IPS-NIHi7 (cell line): Measurements from ENCODE around the gene DSCAM.
A peak's percentile ranks its signal among the peaks of the same experiment; 100 is the strongest.

Source experiments
- DNase-seq: peaks from one replicate; pipeline ENCODE4 v3.0.0; 2012; ENCODE audit warnings: mixed read lengths; ENCODE audit errors: extremely low spot score

Gene DSCAM

DNA sequence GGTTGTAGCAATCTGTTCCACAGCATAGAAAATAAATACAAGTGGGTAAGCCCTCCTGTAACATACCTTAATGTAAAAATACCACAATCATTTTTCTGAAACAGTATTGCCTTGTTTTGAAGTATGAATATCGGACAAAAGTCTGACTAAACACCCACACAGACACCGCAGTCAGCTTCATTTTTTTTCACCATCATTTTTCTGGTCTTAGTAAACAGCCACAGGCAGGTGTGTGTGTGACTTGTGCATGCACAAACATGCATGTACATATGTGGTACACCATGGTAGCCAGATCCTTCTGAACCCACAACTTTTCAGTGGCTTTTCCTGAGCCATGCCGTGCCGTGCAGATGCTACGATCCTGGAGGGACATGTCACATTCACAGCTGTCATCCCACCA, 718.1 kb downstream of the DSCAM start:
- no peak for DNase-seq

DNA sequence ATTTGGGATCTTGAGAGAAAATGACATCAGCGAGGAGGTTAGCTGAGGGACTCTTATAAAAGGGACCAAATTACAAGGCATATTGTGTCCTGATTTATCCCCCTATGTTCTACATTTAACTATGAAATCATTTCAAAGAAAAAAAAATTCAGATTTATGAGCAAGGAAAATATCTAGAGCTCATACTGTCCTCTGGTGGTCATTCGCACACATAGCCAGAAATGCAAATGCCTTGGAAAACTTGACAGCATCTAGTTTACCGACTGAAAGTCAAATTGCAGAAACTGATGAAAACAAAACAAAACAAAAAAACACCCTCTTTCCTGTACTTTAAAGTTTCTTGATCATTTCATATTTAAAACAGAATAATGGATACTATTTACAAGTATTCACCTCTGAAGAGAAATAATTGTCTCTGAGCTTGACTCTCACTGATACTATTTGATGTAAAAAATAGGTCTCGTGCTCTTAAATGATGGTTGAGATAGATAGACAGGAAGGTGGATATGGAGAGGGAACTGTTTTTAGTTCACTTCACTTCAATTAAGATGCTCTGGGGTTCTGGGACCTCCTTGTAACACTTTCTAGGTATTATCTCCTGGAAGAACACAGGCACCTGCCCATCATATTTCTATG, 725.9 kb downstream of the DSCAM start:
- DNase-seq = peak; percentile 46

DNA sequence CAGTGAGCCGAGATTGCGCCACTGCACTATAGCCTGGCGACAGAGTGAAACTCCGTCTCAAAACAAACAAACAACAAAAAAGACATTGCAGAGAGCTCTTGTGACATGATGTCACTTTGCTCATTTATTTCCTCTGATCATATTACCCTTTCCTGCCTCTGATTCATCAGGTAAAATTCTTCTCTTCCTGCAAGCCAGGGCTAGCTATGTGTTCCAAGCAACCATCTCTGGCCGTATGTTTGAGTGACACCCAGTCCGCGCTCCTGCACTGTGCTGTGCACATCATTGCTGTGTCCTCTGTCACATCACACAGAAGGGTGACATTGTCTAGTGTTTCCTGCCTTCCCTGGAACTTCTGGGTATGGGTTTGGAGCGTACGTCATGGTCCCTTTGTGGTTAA, 728.4 kb downstream of the DSCAM start:
- DNase-seq = no peak

DNA sequence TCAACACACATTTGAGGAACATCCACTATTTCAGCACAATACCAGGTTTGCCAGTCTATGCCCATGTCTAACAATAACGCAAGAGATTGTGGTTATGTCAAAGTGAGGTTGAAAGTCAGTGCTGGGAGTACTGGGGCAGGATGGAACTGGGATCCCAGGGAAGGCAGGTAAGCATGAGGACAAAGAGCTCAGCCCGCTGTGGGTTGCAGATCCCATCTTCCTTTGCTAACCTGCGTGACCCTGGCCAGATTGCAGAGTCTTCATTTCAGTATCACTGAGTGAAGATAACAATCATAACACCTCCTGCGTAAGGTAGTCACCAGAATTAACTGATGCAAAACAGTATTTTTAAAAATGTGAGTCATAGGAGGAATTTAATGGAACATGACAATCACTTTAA, 729.7 kb downstream of the DSCAM start:
- no peak for DNase-seq

DNA sequence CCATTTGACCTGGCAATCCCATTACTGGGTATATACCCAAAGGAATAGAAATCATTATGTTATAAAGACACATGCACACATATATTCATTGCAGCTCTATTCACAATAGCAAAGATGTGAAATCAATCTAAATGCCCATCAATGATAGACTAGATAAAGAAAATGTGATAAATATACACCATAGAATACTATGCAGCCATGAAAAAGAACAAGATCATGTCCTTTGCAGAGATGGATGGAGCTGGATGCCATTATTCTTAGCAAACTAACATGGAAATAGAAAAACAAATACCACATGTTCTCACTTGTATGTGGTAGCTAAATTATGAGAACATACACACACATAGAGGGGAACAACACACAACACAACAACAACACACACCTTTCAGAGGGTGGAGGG, 731.2 kb downstream of the DSCAM start:
- DNase-seq = no peak

DNA sequence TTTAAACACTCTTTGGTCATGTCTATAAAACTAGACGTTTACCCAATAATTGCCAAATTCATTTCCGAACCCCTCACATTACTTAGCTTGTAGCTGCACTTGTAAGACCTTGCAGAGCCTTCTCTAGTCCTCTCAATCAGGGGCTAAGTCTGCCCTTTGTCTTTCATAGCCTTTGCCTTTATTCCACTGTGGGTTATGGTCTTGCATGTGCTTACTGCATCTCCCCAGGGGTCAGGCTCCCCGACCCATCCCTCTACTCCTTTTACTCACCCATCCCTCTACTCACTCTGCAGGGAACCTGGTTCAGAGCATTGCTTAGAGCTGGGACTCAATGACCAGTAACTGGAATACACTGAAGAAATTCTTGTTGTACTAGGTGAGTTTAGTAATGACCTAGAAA, 744.3 kb downstream of the DSCAM start:
- DNase-seq = peak; percentile 25

DNA sequence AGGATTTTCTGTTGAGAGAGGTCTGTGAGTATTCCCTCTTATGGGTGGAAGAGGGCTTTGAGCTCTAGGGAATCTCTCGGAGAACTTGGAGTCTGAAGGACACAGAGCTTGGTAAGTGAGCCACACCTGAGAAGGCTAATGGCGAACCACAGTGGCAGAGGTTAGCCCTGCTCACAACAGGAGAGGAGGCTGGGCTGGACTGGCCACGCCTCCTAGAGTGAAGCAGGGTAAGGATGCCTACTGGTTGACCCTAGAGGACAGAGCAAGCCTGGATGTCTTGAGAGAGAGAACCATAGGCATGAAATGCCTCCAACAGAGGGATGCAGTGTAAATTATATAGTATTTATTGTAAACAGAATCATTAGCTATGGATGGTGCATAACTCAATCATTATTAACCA, 747.1 kb downstream of the DSCAM start:
- DNase-seq = peak; percentile 35

DNA sequence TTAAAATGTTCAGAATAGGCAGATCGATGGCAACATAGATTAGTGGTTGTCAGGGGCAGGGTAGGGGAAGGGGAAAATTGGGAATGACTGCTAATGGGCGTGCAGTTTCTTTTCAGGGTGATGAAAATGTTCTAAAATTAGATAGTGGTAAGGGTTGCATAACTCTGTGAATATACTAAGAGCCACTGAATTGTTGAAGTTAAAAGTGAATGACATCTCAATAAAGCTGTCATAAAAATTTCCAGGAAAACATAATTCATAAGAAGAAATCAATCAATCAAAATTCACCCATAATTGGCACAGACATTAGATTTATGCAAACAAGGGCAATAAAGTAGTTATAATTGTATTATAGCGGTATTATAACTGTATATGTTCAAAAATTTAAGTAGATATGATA, 751.5 kb downstream of the DSCAM start:
- DNase-seq = no peak

DNA sequence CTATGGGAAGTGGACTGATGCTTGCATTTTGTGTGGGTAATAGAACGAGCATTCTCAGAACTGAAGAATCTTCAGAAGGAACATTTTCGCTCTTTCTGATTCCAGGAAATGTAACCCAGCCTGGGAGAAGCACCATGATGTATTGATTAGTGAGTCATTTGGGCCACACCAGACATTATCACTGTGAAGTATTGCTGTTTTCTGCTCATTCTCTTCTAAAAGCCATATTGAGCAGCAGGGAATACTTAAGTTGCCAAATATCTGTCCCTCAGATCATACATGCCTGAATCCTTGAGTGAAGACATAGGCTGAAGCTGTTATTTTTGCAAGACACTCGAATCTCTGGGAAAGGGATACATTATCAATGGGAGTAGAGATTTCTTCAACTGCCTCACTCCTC, 766.6 kb downstream of the DSCAM start:
- no peak for DNase-seq

DNA sequence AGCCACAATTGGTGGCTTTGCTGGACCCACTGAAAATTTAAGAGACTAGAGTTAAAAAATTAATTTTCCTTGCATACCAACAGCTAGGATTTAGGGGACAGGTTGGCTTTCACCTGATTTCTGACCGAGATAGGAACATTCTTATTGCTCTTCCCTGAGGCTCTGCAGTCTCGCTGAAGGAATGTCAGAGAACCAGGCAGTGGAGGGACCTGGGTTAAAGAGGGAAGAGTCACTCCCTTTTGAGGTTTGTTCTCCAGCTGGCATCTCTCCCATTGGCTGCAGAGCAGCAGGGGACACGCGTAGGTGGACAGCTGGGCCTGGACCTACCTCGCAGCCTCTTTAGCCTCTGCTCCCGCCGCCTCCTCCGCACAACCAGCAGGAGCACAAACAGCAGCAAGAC, 772.2 kb downstream of the DSCAM start:
- DNase-seq = no peak

DNA sequence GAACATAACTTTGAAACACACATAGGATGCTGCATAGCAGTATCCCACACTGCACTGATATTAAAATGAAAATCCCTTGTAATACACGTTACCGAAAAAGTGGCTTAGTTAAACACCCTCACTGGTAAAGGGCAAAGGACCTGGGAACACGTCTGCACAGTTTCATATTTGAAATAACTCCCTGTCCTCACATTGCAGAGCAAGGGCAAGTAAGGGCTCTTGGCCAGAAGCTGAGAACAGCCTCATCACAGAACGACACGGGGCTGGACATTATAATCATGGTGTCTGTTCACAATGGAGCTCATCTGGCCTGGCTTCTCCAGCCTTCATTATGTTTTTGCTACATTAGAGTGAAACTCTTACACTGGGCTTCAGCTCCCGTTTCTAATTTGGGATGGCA, 772.8 kb downstream of the DSCAM start:
- no peak for DNase-seq

DNA sequence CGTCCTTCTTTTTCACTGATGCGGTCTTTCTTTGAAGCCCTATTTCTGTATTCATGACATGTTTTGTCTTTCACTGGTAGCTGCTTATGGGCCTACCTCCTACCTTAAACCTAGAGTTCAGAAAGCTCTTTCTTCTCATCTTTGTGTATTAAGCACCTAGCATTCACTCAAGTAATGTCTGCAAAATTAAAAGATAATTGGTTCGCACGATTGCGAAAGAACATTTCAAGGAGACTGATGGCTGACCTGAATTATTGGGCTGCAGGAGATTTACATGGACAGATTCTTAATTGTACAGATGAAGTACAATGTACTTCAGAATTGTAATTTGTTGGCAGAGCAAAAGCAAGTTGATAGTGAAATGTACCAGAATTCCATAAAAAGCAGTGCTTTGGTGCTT, 773.3 kb downstream of the DSCAM start:
- DNase-seq = no peak

DNA sequence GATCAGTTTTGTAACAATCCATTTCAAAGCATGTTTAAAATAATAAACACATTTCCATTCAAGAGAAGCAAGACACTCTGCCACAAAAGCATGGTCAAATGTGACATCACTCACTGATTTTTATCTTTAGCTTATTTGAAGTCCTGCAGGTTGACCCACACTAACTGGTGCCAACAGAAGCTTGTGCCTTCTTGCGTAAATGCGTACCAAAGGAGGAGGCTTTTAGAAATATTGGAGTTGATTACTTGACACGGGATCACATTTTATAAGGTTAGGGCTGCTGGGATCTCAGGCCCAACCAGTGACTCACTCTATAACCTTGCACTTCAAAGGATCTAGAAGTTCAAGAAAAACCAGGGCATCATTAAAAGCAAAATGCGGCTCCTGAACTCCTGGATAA, 776.1 kb downstream of the DSCAM start:
- DNase-seq = no peak

DNA sequence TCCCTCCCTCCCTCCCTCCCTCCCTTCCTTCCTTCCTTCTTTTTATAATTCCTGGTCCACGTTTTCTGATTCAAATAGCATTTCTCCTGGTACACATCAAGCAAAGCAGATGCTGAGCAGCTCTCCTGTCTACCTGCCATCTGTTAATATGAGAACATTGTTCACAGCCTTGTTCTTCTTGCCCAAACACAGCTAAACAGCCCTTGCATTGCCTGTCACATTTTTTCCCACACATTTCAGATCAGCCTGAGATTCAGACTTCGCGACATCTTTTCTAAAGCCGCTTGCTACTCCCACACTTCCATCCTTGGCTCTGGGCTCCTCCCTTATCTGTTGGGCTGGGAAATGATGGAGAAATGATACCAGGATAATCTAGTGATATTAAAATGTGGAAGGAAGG, 779.2 kb downstream of the DSCAM start:
- DNase-seq = no peak

DNA sequence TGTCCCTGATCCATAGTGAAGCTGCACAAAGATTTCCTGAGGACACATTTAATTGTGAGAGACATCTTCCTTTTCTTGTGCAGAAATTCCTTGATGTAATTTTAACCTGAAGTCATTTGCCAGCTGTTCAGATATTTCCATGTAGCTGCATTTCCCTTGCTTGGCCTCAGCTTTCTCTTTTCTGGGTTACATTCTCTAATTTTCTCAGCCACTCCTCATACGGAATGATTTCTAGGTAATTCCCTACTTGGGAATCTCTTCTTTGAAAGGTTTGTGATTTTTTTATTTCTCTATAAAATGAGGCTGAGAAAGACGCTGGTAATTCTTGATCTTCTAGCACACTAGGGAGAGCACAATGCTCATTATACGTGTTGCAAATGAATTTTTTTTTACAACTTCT, 780.7 kb downstream of the DSCAM start:
- DNase-seq = no peak

DNA sequence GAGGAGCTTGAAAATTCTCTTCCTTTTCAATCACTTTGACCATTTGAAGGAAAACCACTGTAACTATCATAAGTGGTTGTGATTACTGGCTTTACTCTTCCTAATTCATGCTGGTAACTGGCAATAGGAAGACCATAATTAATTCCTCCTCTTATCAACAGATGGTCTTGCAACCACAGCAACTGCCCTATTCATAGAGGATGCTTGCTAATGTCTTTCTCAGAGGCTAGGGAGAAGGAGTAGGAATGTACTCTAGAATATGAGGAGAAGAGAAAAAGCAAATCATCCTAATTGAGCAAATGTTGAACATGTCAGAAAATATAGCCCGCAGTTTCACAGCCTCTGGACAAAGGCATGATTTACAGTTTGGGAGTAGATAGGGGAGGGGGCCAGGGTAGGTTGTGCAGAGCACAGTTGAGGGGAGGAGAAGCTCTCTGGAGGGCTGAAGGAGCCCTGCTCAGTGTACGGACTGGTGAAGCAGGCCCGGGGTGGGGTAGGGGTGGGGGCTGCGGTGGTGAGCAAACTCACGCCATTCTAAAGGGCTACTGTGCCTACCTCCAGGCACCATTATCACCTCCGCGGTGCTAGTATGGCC, 786.8 kb downstream of the DSCAM start:
- DNase-seq = no peak

DNA sequence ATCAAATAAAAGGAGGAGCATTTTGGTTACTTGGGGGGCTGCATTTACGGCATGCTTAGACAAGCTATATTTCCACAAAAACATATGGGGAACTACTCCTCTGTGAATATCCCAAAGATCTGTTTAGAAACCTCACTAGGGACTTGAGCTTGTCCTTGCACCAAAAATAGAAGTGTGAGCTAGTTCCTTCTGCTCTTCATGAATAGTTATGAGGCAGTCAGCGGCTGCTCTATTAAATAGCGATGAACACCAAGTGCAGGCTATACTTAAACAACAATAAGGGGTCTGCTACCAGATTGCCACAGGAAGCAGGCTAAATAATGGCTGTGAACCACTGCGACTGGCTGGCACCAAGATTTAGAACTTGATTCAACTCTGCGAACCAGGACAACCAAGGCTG, 789.6 kb downstream of the DSCAM start:
- no peak for DNase-seq

DNA sequence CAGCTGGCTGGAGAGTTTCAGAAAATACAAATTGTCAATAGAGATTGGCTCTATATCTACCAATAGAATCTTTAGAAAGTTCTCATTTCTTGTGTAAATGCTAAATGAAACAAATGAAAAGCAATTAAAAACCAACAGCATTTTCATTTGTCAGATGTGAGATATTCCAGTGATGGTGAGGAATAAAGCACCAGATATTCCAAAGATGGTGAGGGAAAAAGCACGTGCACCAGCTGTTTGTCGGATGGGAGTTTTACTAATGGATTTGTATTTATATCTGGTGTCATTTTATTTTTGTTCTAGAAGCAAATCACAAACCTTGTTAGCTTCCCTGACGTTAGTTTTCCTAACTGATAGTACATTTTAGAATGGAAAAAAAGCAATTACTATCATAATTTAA, 790.9 kb downstream of the DSCAM start:
- DNase-seq = no peak

DNA sequence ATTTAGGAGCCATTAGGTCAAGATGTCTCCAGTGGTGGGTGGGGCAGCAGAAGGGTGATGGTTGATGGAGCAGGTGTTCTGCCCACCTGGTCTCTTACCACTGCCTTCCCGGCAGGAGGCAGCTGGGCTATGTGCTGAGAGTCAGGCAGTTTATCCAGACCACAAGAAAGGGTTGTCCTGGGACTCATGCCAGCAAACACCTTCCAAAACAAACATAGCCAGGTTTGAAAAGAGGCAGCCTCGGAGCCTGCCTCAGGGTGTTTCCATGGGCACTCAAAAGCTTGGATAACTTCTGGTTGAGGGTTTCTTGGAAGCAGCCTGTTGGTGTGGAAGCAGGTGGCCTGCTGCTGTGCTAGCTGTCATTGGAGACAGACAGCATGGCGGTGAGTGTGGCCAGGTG, 792.6 kb downstream of the DSCAM start:
- DNase-seq = no peak

DNA sequence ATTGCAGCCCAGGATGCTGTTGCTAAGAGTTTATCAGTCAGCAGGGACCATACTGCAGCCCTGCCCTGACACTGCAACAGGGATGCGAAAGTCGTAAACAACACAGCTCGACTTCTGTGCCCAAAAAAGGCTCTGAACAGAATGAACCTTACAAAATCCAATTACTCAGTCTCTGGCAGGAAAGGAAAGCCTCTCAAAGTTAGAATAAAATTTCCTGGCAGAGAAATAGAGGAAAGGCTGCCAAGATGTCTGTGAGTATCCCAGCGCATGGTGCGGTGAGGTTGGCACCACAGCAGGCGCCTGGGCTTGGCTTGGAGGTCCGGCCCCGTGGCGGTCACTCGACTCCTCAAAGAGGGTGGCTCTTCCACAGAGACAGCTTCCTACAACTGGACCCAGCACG, 794.0 kb downstream of the DSCAM start:
- DNase-seq = no peak

DNA sequence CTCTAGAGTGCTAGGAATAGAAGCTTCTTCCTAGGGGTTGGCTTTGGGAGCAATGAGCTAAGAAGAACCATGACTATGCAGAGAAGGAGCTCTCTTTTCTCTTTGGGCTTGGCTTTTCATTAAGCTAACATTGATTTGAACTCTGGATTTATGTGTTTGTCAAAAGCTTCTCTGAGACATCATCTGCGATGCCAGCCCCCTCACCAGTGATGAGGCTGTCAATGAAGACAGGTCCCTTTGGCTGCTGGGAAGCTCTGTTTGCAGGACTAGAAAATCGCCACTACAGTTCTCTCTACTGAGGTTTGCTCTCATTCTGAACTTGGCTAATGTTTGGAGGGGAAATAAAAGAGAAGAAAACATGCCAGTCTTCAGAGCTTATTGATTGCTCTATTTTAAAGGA, 794.7 kb downstream of the DSCAM start:
- DNase-seq = no peak

DNA sequence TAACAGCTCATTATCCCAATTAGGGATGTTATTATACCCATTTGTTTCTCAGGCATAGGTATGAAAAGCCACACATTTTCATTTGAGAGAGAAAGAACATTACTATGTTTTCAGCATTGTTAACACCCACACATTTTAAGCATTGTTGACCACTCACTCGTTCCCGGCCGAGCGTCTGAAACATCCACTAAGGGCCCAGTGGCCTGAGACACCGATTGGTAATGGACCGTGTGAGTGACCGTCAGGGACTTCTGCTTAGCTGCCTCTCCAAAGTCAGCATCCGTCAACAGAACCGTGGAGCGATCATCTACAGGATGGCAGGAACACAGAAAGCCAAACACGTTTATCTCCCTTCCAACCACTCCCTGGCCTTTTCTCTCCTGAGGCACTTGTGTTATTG, 795.2 kb downstream of the DSCAM start:
- DNase-seq = no peak

DNA sequence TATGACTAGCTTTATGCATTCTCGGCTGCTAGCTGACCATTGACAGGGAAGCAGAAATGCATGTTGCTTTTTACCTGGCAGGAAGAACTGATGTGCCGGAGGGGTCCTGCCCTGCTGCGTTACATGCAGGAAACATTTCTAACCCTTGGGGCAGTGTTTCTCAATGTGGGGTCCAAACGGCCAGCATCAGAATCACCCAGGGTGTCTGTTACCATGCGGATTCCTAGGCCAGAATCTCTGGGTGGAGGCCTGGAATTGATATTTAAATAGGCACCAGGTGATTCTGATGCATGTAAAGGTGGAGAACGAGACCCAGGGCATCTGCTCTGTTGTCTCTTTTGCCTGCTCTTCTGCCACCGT, 797.0 kb downstream of the DSCAM start:
- DNase-seq = peak; percentile 41
